HG03442 (cell line): Measurements from ENCODE around the gene AKAP12.

Experiments
- ATAC-seq: cut with Tn5 transposase; IDR thresholded peaks from one replicate; pipeline ENCODE4 v1.9.1; 2021; ENCODE audit warnings: mild to moderate bottlenecking, moderate library complexity; ENCODE audit not compliant: unreplicated experiment

Gene AKAP12

DNA sequence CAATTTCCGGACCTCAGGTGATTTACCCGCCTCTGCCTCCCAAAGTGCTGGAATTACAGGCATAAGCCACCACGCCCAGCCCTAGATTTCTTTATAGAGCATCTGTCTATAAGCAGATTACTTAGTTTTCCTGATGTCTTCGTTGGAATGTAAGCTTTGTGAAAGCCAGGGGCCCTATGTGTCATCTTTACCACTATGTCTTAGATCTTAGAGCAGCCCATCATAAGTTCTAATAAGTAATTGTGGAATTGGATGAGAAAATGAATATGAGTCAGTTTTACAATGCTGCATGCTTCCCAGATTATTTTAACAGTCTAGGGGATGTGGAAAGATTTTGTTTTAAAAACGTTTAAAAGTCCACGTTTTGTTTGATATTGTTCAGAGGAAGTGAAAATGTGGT lies 160.7 kb downstream of the AKAP12 start:
- ATAC-seq: no peak

DNA sequence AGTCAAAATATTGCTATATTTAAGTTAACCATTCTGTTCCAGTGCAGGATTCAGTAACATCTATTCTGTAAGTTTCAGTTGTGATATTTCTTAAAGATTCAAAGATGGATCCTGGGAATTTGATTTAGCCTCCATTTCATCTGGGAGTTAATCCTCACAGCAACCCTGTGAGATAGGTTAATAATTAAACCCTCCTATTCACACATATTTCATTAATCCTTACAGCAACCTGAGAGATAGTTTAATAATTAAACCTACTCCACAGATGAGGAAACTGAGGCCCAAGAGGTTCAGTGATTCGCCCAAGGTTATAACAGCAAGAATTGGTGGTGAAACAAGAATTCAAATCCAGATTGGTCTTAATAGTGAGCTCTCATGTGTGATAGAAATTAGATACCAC lies 162.5 kb downstream of the AKAP12 start:
- ATAC-seq: no peak

DNA sequence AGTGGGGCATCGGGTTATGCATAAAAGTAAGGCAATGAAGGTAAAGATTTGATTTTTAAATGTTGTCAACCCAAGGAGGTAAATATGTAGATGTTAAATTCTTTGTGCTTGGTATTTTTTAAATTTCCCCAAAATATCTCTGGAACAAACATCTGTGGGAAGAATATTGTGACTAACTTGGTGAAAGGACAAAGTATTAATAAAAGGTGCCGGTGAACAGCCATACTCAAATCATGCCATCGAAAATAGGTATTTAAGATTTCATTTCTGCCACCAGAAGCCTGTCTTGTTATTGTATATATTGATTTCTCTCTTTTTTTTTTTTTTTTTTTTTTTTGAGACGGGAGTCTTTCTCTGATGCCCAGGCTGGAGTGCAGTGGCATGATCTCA lies 164.1 kb downstream of the AKAP12 start:
- ATAC-seq: no peak
